ENCODE results near the gene PSD2. TPM values are rescaled to one million over a fixed set of nuclear protein-coding genes. Genes with fewer than 3 reads are reported as not detected.

Gene PSD2
- total and polyA plus RNA-seq, 4 donors, result 0.05 TPM; not detected in 3

DNA sequence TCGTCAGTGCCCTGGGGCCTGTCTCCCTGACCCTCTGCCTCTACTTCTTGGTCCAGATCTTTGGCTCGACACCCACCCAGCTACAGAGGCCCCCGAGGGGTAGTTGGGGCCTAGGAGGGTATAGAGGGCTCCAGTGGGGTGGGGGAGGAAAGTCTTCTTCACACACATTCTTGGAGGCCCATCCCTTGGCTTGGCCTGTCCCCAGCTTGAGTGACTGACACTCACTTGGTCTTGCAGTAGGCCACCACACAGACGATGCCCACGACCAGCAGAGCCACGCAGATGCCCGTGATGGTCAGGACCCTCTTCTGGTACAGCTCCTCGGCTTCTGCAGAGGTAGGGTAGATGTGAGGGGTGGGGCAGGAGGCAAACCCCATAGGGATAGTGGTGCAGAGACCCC, 59.8 kb downstream of the PSD2 start:
- WGBS, result 92% methylated on average over 8 of the region's 8 CpGs
- H3K9me3 ChIP-seq (ENCODE audit: control insufficient read depth in 4 of 4, low read length in 3 of 4), result no peaks in the 10 kb centered on the region
- H3K9ac ChIP-seq (ENCODE audit: low read depth in 1 of 2, low read length in 2 of 2), result no peak overlapping the region
- no peaks in the 10 kb centered on the region for H3K27me3 ChIP-seq (ENCODE audit: control insufficient read depth in 4 of 4, insufficient read depth in 4 of 4, low read length in 3 of 4)
- no peak overlapping the region for H3K27ac ChIP-seq (ENCODE audit: low read depth in 1 of 2, low read length in 2 of 2)
- TF ChIP-seq FOXA1 (IDR thresholded peaks at IDR 0.05), result no peak
- TF ChIP-seq, protein P1, sequence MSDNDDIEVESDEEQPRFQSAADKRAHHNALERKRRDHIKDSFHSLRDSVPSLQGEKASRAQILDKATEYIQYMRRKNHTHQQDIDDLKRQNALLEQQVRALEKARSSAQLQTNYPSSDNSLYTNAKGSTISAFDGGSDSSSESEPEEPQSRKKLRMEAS (IDR thresholded peaks at IDR 0.05), result no peak
- TF ChIP-seq, protein P2, sequence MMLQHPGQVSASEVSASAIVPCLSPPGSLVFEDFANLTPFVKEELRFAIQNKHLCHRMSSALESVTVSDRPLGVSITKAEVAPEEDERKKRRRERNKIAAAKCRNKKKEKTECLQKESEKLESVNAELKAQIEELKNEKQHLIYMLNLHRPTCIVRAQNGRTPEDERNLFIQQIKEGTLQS (IDR thresholded peaks at IDR 0.05), result no peak
- TF ChIP-seq TAF1 (conservative IDR thresholded peaks at IDR 0.05), result no peak
- no peak for TF ChIP-seq NR2F2 (IDR thresholded peaks at IDR 0.05)
- H3K36me3 ChIP-seq (ENCODE audit: control insufficient read depth in 4 of 4, insufficient read depth in 3 of 4, low read depth in 1 of 4, low read length in 3 of 4), result no peaks in the 10 kb centered on the region
- no peaks in the 10 kb centered on the region for H3K4me1 ChIP-seq (ENCODE audit: control insufficient read depth in 4 of 4, insufficient read depth in 4 of 4, low read length in 3 of 4)
- no peak for DNase-seq (ENCODE audit: low spot score)
- H3K4me3 ChIP-seq (ENCODE audit: low read depth in 1 of 3, low read length in 3 of 3), result no peak overlapping the region

DNA sequence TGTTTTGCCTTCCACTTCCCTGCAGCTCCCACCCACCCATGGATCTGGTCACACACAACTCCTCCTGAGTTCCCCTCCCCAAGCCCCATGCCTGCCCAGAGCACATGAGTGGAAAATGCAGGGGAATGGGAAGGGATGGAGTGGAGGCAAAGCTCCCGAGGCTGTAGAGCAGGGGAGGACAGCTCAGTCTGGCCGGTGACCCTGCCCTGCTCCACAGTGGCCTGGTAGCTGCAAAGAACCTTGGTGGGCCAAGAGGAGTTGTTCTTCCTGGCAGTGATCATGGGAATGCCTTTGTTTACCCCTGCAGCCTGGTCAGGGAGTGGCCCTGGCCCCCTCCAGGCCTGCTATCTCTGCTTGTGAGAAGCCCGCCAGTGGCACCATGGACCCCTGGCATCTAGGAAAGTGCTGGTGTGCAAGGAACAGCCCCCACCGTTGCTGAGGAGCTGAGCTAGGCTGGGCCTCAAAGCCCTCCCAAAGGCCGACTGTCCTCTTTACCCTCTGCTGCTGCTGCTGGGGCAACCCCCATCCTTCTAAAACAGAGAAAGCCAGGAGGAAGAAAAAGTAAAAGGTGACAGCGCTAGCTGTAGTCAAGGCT, 60.4 kb downstream of the PSD2 start:
- H3K27me3 ChIP-seq (ENCODE audit: control insufficient read depth in 4 of 4, insufficient read depth in 4 of 4, low read length in 3 of 4), result no peaks in the 10 kb centered on the region
- no peak for DNase-seq (ENCODE audit: low spot score)
- WGBS, result 86% methylated on average over 6 of the region's 6 CpGs
- H3K9me3 ChIP-seq (ENCODE audit: control insufficient read depth in 4 of 4, low read length in 3 of 4), result no peaks in the 10 kb centered on the region
- TF ChIP-seq RXRA (IDR thresholded peaks at IDR 0.05), result no peak
- no peak for TF ChIP-seq RAD21 (IDR thresholded peaks at IDR 0.05)
- no peak for TF ChIP-seq JUND (IDR thresholded peaks at IDR 0.05)
- TF ChIP-seq, protein P3, sequence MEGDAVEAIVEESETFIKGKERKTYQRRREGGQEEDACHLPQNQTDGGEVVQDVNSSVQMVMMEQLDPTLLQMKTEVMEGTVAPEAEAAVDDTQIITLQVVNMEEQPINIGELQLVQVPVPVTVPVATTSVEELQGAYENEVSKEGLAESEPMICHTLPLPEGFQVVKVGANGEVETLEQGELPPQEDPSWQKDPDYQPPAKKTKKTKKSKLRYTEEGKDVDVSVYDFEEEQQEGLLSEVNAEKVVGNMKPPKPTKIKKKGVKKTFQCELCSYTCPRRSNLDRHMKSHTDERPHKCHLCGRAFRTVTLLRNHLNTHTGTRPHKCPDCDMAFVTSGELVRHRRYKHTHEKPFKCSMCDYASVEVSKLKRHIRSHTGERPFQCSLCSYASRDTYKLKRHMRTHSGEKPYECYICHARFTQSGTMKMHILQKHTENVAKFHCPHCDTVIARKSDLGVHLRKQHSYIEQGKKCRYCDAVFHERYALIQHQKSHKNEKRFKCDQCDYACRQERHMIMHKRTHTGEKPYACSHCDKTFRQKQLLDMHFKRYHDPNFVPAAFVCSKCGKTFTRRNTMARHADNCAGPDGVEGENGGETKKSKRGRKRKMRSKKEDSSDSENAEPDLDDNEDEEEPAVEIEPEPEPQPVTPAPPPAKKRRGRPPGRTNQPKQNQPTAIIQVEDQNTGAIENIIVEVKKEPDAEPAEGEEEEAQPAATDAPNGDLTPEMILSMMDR (IDR thresholded peaks at IDR 0.05; ENCODE audit: low read depth, low read length, missing input control), result no peak
- no peak for TF ChIP-seq TAF1 (conservative IDR thresholded peaks at IDR 0.05)
- TF ChIP-seq HNF4G (IDR thresholded peaks at IDR 0.05), result no peak
- TF ChIP-seq, protein P4, sequence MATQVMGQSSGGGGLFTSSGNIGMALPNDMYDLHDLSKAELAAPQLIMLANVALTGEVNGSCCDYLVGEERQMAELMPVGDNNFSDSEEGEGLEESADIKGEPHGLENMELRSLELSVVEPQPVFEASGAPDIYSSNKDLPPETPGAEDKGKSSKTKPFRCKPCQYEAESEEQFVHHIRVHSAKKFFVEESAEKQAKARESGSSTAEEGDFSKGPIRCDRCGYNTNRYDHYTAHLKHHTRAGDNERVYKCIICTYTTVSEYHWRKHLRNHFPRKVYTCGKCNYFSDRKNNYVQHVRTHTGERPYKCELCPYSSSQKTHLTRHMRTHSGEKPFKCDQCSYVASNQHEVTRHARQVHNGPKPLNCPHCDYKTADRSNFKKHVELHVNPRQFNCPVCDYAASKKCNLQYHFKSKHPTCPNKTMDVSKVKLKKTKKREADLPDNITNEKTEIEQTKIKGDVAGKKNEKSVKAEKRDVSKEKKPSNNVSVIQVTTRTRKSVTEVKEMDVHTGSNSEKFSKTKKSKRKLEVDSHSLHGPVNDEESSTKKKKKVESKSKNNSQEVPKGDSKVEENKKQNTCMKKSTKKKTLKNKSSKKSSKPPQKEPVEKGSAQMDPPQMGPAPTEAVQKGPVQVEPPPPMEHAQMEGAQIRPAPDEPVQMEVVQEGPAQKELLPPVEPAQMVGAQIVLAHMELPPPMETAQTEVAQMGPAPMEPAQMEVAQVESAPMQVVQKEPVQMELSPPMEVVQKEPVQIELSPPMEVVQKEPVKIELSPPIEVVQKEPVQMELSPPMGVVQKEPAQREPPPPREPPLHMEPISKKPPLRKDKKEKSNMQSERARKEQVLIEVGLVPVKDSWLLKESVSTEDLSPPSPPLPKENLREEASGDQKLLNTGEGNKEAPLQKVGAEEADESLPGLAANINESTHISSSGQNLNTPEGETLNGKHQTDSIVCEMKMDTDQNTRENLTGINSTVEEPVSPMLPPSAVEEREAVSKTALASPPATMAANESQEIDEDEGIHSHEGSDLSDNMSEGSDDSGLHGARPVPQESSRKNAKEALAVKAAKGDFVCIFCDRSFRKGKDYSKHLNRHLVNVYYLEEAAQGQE (IDR thresholded peaks at IDR 0.05), result no peak
- TF ChIP-seq, protein P2 (IDR thresholded peaks at IDR 0.05), result no peak
- no peak for TF ChIP-seq SP1 (IDR thresholded peaks at IDR 0.05)
- TF ChIP-seq, protein P1 (IDR thresholded peaks at IDR 0.05), result no peak
- no peak for TF ChIP-seq EGR1 (IDR thresholded peaks at IDR 0.05; ENCODE audit: low read depth in 2 of 2)
- TF ChIP-seq, protein P5, sequence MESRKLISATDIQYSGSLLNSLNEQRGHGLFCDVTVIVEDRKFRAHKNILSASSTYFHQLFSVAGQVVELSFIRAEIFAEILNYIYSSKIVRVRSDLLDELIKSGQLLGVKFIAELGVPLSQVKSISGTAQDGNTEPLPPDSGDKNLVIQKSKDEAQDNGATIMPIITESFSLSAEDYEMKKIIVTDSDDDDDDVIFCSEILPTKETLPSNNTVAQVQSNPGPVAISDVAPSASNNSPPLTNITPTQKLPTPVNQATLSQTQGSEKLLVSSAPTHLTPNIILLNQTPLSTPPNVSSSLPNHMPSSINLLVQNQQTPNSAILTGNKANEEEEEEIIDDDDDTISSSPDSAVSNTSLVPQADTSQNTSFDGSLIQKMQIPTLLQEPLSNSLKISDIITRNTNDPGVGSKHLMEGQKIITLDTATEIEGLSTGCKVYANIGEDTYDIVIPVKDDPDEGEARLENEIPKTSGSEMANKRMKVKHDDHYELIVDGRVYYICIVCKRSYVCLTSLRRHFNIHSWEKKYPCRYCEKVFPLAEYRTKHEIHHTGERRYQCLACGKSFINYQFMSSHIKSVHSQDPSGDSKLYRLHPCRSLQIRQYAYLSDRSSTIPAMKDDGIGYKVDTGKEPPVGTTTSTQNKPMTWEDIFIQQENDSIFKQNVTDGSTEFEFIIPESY (IDR thresholded peaks at IDR 0.05), result no peak
- no peak overlapping the region for H3K27ac ChIP-seq (ENCODE audit: low read depth in 1 of 2, low read length in 2 of 2)
- no peak overlapping the region for H3K9ac ChIP-seq (ENCODE audit: low read depth in 1 of 2, low read length in 2 of 2)
- no peaks in the 10 kb centered on the region for H3K36me3 ChIP-seq (ENCODE audit: control insufficient read depth in 4 of 4, insufficient read depth in 3 of 4, low read depth in 1 of 4, low read length in 3 of 4)
- H3K4me1 ChIP-seq (ENCODE audit: control insufficient read depth in 4 of 4, insufficient read depth in 4 of 4, low read length in 3 of 4), result no peaks in the 10 kb centered on the region
- H3K4me3 ChIP-seq (ENCODE audit: low read depth in 1 of 3, low read length in 3 of 3), result no peak overlapping the region
